GM12892 (cell line): Measurements from ENCODE around the gene HDHD3.

Experiments used
- POLR2A ChIP-seq: IDR thresholded peaks from 2 replicates; pipeline ENCODE4 v1.6.1; 2011; ENCODE audit warnings: low read depth, low read length, control low read depth
- POLR2AphosphoS5 ChIP-seq: IDR thresholded peaks from 2 replicates; pipeline ENCODE4 v1.6.1; 2011; ENCODE audit warnings: low read depth, low read length, control low read depth
- TAF1 ChIP-seq: IDR thresholded peaks from 2 replicates; pipeline ENCODE4 v1.6.1; 2011; ENCODE audit warnings: low read depth, mild to moderate bottlenecking, control low read depth, low read length, borderline replicate concordance

- TF ChIP-seq POLR2A (no peak), POLR2AphosphoS5 (no peak), TAF1 (no peak)
These were observed 17.4 kb downstream of the HDHD3 start for GRCh38 chr9:113359385-113359784.
